ENCODE data around the gene MCUB. TPM values are rescaled to one million over a fixed set of nuclear protein-coding genes. Genes with fewer than 3 reads are reported as not detected.

Gene MCUB
- total RNA-seq, 1 experiment from 2014 or later = 24.1 TPM

GRCh38 chr4:109721033-109721432, 161.0 kb downstream of the MCUB start:
- no peak overlapping the region for H3K27ac ChIP-seq (ENCODE audit: low read length)
- in situ Hi-C loops (cut with HindIII; ENCODE audit: low pct_unique_long_range_greater_than_20kb, low sequenced_read_pairs) = no loop called here
- ChIA-PET POLR2A (no interaction called here), CTCF (no interaction called here)
- no TSS peak for BruUV-seq (replicated peaks)
- intact Hi-C loops (cut with micrococcal nuclease; ENCODE audit: unreplicated experiment) = no loop called here
- TF ChIP-seq TCF7L2 (IDR thresholded peaks at IDR 0.05; ENCODE audit: low read depth, low read length) (no peak), REST (IDR thresholded peaks at IDR 0.05; ENCODE audit: insufficient read depth in 1 of 2, low read depth in 2 of 2, low read length in 1 of 2) (no peak), POLR2AphosphoS5 (IDR thresholded peaks at IDR 0.05; ENCODE audit: low read depth, low read length) (no peak), CTCF (IDR thresholded peaks at IDR 0.05) (no peak), SIN3A (IDR thresholded peaks at IDR 0.05; ENCODE audit: borderline replicate concordance, insufficient read depth, low read depth, low read length) (no peak)
- no peaks in the 10 kb centered on the region for H3K36me3 ChIP-seq (ENCODE audit: control insufficient read depth, insufficient read depth, low read length)
- no peaks in the 10 kb centered on the region for H3K4me1 ChIP-seq (ENCODE audit: control insufficient read depth, insufficient read depth, low read length)
- H3K4me3 ChIP-seq (ENCODE audit: low read depth in 2 of 2, low read length in 2 of 2) = no peak overlapping the region
- DNase-seq (ENCODE audit: low read depth, low spot score) (no peak), ATAC-seq (no peak)
- H3K9me3 ChIP-seq (ENCODE audit: control insufficient read depth, insufficient read depth, low read depth, low read length) = no peaks in the 10 kb centered on the region
- no peaks in the 10 kb centered on the region for H3K27me3 ChIP-seq (ENCODE audit: control insufficient read depth, insufficient read depth, low read length)

- intact Hi-C loops (cut with micrococcal nuclease; ENCODE audit: unreplicated experiment) = no loop called here
- ChIA-PET CTCF (no interaction called here), POLR2A (no interaction called here)
- BruUV-seq (replicated peaks) = no TSS peak
- in situ Hi-C loops (cut with HindIII; ENCODE audit: low pct_unique_long_range_greater_than_20kb, low sequenced_read_pairs) = no loop called here
- Histone ChIP-seq H3K9me3 (ENCODE audit: control insufficient read depth, insufficient read depth, low read depth, low read length) (no peaks in the 10 kb centered on the region), H3K4me1 (ENCODE audit: control insufficient read depth, insufficient read depth, low read length) (no peaks in the 10 kb centered on the region), H3K27me3 (ENCODE audit: control insufficient read depth, insufficient read depth, low read length) (no peaks in the 10 kb centered on the region), H3K27ac (ENCODE audit: low read length) (no peak overlapping the region), H3K36me3 (ENCODE audit: control insufficient read depth, insufficient read depth, low read length) (no peaks in the 10 kb centered on the region), H3K4me3 (ENCODE audit: low read depth in 2 of 2, low read length in 2 of 2) (no peak overlapping the region)
- TF ChIP-seq SIN3A (IDR thresholded peaks at IDR 0.05; ENCODE audit: borderline replicate concordance, insufficient read depth, low read depth, low read length) (no peak), CTCF (IDR thresholded peaks at IDR 0.05) (no peak), REST (IDR thresholded peaks at IDR 0.05; ENCODE audit: insufficient read depth in 1 of 2, low read depth in 2 of 2, low read length in 1 of 2) (no peak), TCF7L2 (IDR thresholded peaks at IDR 0.05; ENCODE audit: low read depth, low read length) (no peak), POLR2AphosphoS5 (IDR thresholded peaks at IDR 0.05; ENCODE audit: low read depth, low read length) (no peak)
- DNase-seq (ENCODE audit: low read depth, low spot score) (no peak), ATAC-seq (no peak)
Measured at GRCh38 chr4:109722357-109722756, 162.3 kb downstream of the MCUB start.
